Endothelial cell of umbilical vein (primary cell): ENCODE results near the gene CAMK2D. TPM values are rescaled to one million over a fixed set of nuclear protein-coding genes. Genes with fewer than 3 reads are reported as not detected.
A peak's percentile ranks its signal among the peaks of the same experiment; 100 is the strongest.

Experiments
- BruUV-seq: library from RNA; stranded (reverse); fragments of 400-500 nt; replicated peaks from 2 replicates; lab custom pipeline; 2021; lab: Mats Ljungman, UMichigan
- CTCF ChIA-PET: fragments of 300-600, 350-600 bp; sonication (Branson Sonifier 250); formaldehyde crosslinking; loops from one replicate; lab custom pipeline; 2021; ENCODE audit warnings: antibody characterized with exemption, inconsistent platforms; lab: Charles Lee
- POLR2A ChIA-PET: fragments of 300-600, 350-600 bp; sonication (Branson Sonifier 250); formaldehyde crosslinking; loops from one replicate; lab custom pipeline; 2021; ENCODE audit warnings: antibody characterized with exemption, inconsistent platforms; lab: Charles Lee
- DNase-seq: peaks from one replicate; pipeline ENCODE4 v3.0.0-alpha.2; 2011; ENCODE audit warnings: low read depth, low spot score
- FAIRE-seq: peaks from 2 replicates; lab custom pipeline; 2011; peaks lifted over from hg19 to GRCh38; lab: Jason Lieb, UNC
- H2AFZ ChIP-seq: 2 replicates; pipeline ENCODE4 v1.6.0; 2012; ENCODE audit warnings: low read depth, low read length, control low read depth, inconsistent platforms
- H3K27ac ChIP-seq: 2 replicates; pipeline ENCODE4 v1.5.1; 2011; ENCODE audit warnings: low read depth, mild to moderate bottlenecking, control low read depth, low read length, moderate library complexity; ENCODE audit not compliant: insufficient read depth
- H3K27me3 ChIP-seq, 2 experiments: 2 replicates each; pipeline versions ENCODE4 v1.6.0 to v1.6.1; 2011; ENCODE audit warnings: low read length in 2 of 2, mixed read lengths in 1 of 2; ENCODE audit not compliant: control insufficient read depth in 2 of 2, insufficient read depth in 2 of 2
- H3K36me3 ChIP-seq, 2 experiments: 2 replicates in 1 of 2; 3 replicates in 1 of 2; pipeline ENCODE4 v1.5.1; 2011; ENCODE audit warnings: low read length in 2 of 2, mild to moderate bottlenecking in 1 of 2, moderate library complexity in 1 of 2; ENCODE audit not compliant: control insufficient read depth in 2 of 2, insufficient read depth in 2 of 2; ENCODE audit errors: extremely low read depth in 1 of 2
- H3K4me1 ChIP-seq: 3 replicates; pipeline ENCODE4 v1.5.1; 2011; ENCODE audit warnings: mild to moderate bottlenecking, low read length; ENCODE audit not compliant: control insufficient read depth, insufficient read depth; ENCODE audit errors: extremely low read depth
- H3K4me2 ChIP-seq: 2 replicates; pipeline ENCODE4 v1.6.1; 2011; ENCODE audit warnings: low read length, control low read depth, mixed read lengths; ENCODE audit not compliant: insufficient read depth
- H3K4me3 ChIP-seq, 3 experiments: fragments of 200-600 bp in 1 of 3; sonication (generic), shearing (Covaris generic) in 1 of 3; replicated peaks in 1 of 3; 2 replicates each; pipeline ENCODE4 v1.5.1; 2011 to 2016; ENCODE audit warnings: control low read depth in 3 of 3, low read length in 3 of 3, mild to moderate bottlenecking in 2 of 3, inconsistent platforms in 1 of 3, low read depth in 1 of 3, moderate library complexity in 1 of 3; ENCODE audit not compliant: insufficient read depth in 1 of 3
- H3K79me2 ChIP-seq: 2 replicates; pipeline ENCODE4 v1.6.0; 2012; ENCODE audit warnings: low read length, inconsistent platforms; ENCODE audit not compliant: control insufficient read depth, insufficient read depth
- H3K9ac ChIP-seq: replicated peaks from 2 replicates; pipeline ENCODE3; 2011; ENCODE audit warnings: low read length, control low read depth; ENCODE audit not compliant: insufficient read depth; ENCODE audit errors: extremely low read depth
- H3K9me1 ChIP-seq: replicated peaks from 3 replicates; pipeline ENCODE4 v1.6.0; 2011; ENCODE audit warnings: mild to moderate bottlenecking, low read length; ENCODE audit not compliant: control insufficient read depth, insufficient read depth; ENCODE audit errors: extremely low read depth
- H3K9me3 ChIP-seq: replicated peaks from 2 replicates; pipeline ENCODE4 v1.5.1; 2012; ENCODE audit warnings: low read length, inconsistent platforms; ENCODE audit not compliant: control insufficient read depth, insufficient read depth
- H4K20me1 ChIP-seq: replicated peaks from 2 replicates; pipeline ENCODE3; 2011; ENCODE audit warnings: mild to moderate bottlenecking, low read length; ENCODE audit not compliant: control insufficient read depth, insufficient read depth; ENCODE audit errors: extremely low read depth
- CTCF ChIP-seq, 2 donors: IDR thresholded peaks; 1 replicate in 1 of 2; 2 replicates in 1 of 2; pipeline ENCODE4 v1.5.1; 2011; ENCODE audit warnings: low read length in 2 of 2, mild to moderate bottlenecking in 2 of 2, moderate library complexity in 2 of 2, control low read depth in 1 of 2, inconsistent platforms in 1 of 2, low read depth in 1 of 2; ENCODE audit not compliant: insufficient read depth in 1 of 2; ENCODE audit errors: extremely low read depth in 1 of 2
- EZH2 ChIP-seq: IDR thresholded peaks from 2 replicates; pipeline ENCODE4 v1.6.1; 2012; ENCODE audit warnings: borderline replicate concordance, low read depth, mild to moderate bottlenecking, moderate library complexity, low read length, inconsistent platforms; ENCODE audit not compliant: severe bottlenecking
- FOS ChIP-seq: IDR thresholded peaks from 2 replicates; pipeline ENCODE4 v1.6.1; 2011; ENCODE audit warnings: mild to moderate bottlenecking, low read length, moderate library complexity, borderline replicate concordance; ENCODE audit not compliant: insufficient read depth
- GATA2 ChIP-seq: IDR thresholded peaks from 2 replicates; pipeline ENCODE4 v1.7.0; 2011; ENCODE audit warnings: low read depth, mild to moderate bottlenecking, moderate library complexity, mixed read lengths, low read length; ENCODE audit not compliant: insufficient read length, insufficient read depth
- JUN ChIP-seq: IDR thresholded peaks from 2 replicates; pipeline ENCODE4 v1.6.1; 2011; ENCODE audit warnings: borderline replicate concordance, low read depth; ENCODE audit not compliant: insufficient read length, insufficient read depth
- MAX ChIP-seq: IDR thresholded peaks from 2 replicates; pipeline ENCODE4 v1.6.1; 2011; ENCODE audit not compliant: insufficient read depth, insufficient read length
- MYC ChIP-seq: IDR thresholded peaks from one replicate; pipeline ENCODE4 v1.6.1; 2011; ENCODE audit warnings: mild to moderate bottlenecking, low read depth, low read length
- POLR2A ChIP-seq: IDR thresholded peaks from 2 replicates; pipeline ENCODE4 v1.6.1; 2012; ENCODE audit warnings: low read depth, mild to moderate bottlenecking, control low read depth, low read length
- POLR2AphosphoS5 ChIP-seq: IDR thresholded peaks from 2 replicates; pipeline ENCODE4 v1.6.1; 2012; ENCODE audit warnings: low read depth, mild to moderate bottlenecking, control low read depth, low read length, moderate library complexity; ENCODE audit not compliant: insufficient read depth
- dilution Hi-C: fragments of 300-500 bp; cut with MboI; formaldehyde crosslinking; loops from one replicate; pipeline ENCODE4 v1.15.0; 2019; ENCODE audit warnings: low sequenced_read_pairs; ENCODE audit not compliant: extremely low pct_ligation_motif_present
- intact Hi-C: fragments of 100-400 bp; cut with micrococcal nuclease; formaldehyde crosslinking; loops from one replicate; pipeline ENCODE4 v1.10.0; 2022
- polyA plus RNA-seq, 4 experiments: library from polyadenylated mRNA; depleted of rRNA in 3 of 4; stranded (reverse) in 3 of 4; unstranded in 1 of 4; fragments of >200 nt; gene quantifications; 2 replicates each; pipeline versions ENCODE4 v1.2.1 to v1.2.3, GENCODE V29; 2011 to 2012; ENCODE audit warnings: missing spikeins in 1 of 4
- total RNA-seq: library from RNA; stranded (reverse); gene quantifications from 2 replicates; pipeline ENCODE4 v1.2.3, GENCODE V29; 2021

Gene CAMK2D
- total and polyA plus RNA-seq, 2 donors (not counting 3 experiments of a cell fraction or from before 2014, with no cell fraction given), result 10.4 to 30.7 TPM

- no peak overlapping the region for H3K4me2 ChIP-seq
- no peaks in the 10 kb centered on the region for H3K79me2 ChIP-seq
- peaks cover 0 to 3% of the 10 kb centered on the region in 2 experiments for H3K36me3 ChIP-seq
- H3K4me1 ChIP-seq, result no peaks in the 10 kb centered on the region
- no peaks in the 10 kb centered on the region for H3K9me3 ChIP-seq
- no peaks in the 10 kb centered on the region for H3K27me3 ChIP-seq
- DNase-seq (no peak), FAIRE-seq (no peak)
- H3K9me1 ChIP-seq, result no peaks in the 10 kb centered on the region
- intact Hi-C loops (no loop called here), dilution Hi-C loops (no loop called here)
- no peak overlapping the region for H3K4me3 ChIP-seq
- H2AFZ ChIP-seq, result no peak overlapping the region
- CTCF ChIA-PET, result no interaction called here
- no TSS peak for BruUV-seq
- TF ChIP-seq EZH2 (no peak), GATA2 (peak; percentile 25)
- no peak overlapping the region for H3K27ac ChIP-seq
- H3K9ac ChIP-seq, result no peak overlapping the region
- POLR2A ChIA-PET, result no interaction called here
- H4K20me1 ChIP-seq, result no peaks in the 10 kb centered on the region
Measured at GRCh38 chr4:113740857-113741379, 20.6 kb downstream of the CAMK2D start.

GRCh38 chr4:113739197-113739596 lies 22.3 kb downstream of the CAMK2D start:
- Histone ChIP-seq H3K9me3 (no peaks in the 10 kb centered on the region), H3K9me1 (no peaks in the 10 kb centered on the region), H3K4me2 (no peak overlapping the region), H3K4me1 (no peaks in the 10 kb centered on the region), H3K27ac (no peak overlapping the region), H4K20me1 (no peaks in the 10 kb centered on the region), H3K4me3 (no peak overlapping the region), H3K79me2 (no peaks in the 10 kb centered on the region), H3K27me3 (no peaks in the 10 kb centered on the region), H3K9ac (no peak overlapping the region), H2AFZ (no peak overlapping the region), H3K36me3 (no peaks in the 10 kb centered on the region)
- POLR2A ChIA-PET, result no interaction called here
- TF ChIP-seq MAX (no peak), POLR2AphosphoS5 (no peak), JUN (no peak), CTCF (IDR thresholded peaks at IDR 0.05; ENCODE audit: extremely low read depth in 1 of 2, insufficient read depth in 1 of 2, low read depth in 1 of 2, low read length in 2 of 2) (no peak), EZH2 (no peak), GATA2 (no peak), POLR2A (no peak), MYC (no peak), FOS (no peak)
- no peak for FAIRE-seq
- no TSS peak for BruUV-seq
- CTCF ChIA-PET, result no interaction called here
- dilution Hi-C loops (no loop called here), intact Hi-C loops (no loop called here)
- DNase-seq, result no peak
